Germinal center (tissue), 1 donor: ENCODE measurements around the gene PACS2.
"Not testable (repeated sequence)": the region's sequence is repeated elsewhere in the genome, so short reads cannot be mapped to it uniquely, and the experiment has no call there.

Experiments
- DNase-seq: peaks from one replicate; pipeline ENCODE4 v3.0.0; 2012; ENCODE audit warnings: mixed read lengths, low spot score

Gene PACS2

DNA sequence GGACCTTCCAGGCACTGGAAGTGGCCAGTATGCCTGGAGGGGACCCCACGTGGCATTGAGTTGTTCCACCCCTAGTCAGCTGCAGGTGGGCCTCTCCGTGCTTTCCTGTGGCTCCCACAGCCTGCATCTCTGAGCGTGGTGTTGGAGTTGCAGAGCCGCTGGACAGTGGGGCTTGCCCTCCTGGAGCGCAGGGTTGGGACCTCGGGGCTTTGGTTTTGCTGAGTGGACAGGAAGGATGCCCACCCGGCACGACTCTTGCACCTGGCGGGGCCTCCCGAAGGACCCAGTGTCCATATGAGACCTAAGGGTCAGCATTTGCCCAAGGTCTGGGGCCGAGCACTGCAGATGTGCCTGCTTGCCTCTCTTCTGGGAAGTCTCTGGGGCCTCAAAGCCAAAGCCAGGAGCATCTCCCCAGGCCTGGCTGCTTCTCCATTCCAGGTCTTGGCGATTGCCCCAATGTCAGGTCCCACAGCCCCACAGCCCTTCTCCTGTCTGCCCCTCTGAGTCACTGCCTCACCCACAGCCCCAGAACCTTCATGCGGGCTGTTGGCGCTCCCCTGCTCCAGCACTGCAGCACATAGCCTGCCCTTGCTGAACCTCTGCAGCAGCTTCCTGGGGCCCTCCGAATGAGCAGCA lies 1.5 kb downstream of the PACS2 start:
- DNase-seq = no peak

DNA sequence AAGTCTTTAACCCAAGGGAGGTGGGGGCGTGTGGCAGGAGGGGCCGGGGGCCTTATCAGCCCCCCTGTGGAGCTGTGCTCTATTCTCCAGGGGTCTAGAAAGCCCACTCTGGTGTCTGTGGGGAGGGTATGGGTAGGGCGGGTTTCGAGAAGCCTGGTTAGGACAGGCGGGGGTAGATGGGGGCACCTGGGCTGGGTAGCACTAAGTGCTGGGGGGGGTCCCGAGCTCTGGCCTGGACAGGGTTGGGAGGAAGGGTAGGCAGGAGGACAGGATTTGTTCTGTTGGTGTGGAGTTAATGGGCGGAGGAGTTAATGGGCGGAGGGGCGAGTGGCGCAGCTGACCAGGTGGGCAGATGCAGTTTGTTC lies 2.0 kb downstream of the PACS2 start:
- DNase-seq = no peak

DNA sequence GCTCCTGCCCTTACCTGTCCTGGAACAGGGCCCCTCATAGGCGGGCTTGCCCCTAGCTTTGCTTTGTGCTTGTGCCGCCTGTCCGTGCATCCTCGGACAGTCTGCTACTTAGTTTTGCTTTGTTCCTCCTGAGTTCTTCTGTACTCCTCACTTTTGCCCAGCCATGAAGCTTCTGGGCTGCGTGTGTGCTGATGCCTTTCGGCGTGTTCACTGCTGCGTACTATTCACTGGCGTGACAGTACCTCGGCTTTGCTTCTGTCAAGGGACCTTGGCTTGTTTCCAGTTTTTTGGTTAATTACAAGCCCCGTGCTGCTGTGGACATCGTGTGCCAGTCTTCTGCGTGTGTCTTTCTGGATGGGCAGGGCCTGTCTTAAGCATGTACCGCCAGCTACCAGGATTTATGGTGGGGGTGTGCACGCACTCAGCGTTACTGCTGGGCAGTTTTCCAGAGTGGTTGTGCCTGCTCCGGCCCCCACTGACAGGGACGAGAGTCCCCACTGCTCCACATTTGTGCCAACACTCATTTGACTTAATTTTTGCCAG lies 2.5 kb downstream of the PACS2 start:
- no peak for DNase-seq

DNA sequence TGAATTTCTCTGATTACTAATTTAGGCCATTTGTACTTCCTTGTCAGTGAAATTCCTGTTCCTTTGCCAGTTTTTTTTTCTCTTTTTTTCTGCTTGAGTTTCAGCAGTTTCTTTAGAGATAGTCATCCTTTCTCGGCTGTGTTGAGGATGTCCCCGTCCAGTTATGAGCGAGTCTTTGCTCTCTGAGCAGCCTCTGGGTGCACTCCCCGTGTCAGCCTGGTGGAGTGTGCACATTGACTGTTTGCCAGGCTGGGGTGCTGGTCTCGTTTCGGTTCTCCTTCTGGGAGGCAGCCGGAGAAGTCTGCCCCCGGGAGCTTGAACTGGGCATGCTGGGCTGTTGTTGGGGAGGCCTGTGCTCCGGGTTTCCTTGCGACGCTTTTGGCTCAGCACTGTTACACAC lies 3.0 kb downstream of the PACS2 start:
- DNase-seq = no peak

DNA sequence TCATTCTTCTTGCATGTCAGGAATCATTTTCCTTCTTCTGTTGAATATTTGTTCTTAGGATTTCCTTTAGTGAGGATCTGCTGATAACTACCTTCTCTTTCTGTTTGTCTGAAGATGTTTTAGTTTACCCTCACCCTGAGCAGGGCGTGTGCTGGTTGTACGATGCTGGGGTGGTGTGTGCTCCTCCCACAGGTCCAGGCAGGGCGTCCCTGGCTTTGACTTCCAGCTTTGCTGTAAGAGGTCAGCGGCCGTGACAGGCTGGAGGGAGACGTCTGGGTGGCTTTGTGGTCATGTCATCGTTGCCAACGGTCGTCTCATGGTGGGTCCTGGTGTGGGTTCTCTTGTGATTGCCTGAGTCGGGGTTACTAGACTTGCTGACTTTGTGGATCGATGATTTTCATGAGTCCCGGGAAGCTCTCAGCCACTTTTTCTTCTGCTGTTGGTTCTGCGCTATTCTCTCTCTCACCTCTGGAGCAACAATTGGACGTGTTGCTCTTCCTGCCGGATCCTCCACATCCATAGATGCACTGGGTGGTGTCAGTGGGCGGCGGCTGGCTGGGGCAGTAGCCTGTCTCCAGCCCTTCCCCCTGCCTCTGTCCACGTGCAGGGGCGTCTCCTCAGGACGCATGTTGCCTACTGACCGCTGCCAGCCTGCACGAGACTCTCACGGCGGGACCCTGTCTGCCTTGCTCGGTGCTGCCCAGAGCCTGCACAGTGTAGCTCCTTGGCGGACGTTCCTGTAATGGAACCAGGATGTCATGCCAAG lies 8.4 kb downstream of the PACS2 start:
- no peak for DNase-seq

DNA sequence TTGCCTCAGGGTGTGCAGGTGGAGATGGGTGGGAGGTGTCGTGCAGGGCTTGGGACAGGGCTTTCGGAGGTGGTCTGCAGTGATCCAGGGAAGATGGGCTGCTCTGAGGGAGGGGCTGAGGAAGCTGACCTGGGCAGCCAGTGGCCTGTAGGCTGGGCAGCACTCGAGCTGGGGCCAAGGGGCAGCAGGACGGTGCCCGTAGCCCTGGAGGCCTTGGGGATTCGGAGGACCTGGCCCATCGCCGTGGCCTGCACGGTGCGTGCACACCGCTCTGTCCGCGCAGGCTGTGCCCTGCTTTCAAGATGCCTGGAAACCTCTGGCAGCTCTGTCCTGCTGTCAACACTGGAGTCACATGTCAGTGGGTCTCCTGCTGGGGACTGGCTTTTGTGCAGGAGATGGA lies 9.1 kb downstream of the PACS2 start:
- DNase-seq = no peak

DNA sequence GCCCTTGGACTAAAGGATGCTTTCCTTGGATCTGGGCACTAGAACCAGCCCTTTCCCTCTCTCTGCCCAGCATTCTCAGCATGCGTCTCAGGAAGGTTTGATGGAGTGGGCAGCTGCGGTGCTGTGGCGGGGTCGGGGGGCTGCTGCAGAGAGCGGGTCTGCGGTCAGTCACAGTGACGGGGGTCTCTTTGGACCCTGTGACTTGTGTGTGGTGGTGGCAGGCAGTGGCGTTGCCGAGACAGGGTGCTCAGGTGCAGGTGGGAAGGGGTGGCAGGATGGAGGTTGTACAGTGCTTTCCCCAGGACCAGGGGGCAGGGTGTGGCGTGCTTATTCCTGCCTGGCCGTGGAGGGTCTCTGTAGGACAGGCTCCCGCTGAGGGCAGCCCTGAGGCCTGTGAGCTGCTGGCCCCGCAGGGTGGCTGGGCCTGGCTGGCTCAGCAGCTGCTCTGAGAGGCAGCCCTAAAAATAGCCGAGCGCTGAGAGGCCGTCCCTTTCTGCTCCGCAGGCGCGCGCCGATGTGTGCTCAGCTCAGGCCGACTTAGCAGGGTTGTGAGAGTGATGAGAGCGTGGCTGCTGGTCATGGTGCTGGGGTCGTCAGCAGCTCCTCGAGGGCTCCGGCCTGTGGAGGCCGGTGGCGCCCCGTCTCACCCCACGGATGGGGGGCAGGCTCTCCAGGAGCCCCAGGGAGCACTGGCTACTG lies 9.7 kb downstream of the PACS2 start:
- no peak for DNase-seq

DNA sequence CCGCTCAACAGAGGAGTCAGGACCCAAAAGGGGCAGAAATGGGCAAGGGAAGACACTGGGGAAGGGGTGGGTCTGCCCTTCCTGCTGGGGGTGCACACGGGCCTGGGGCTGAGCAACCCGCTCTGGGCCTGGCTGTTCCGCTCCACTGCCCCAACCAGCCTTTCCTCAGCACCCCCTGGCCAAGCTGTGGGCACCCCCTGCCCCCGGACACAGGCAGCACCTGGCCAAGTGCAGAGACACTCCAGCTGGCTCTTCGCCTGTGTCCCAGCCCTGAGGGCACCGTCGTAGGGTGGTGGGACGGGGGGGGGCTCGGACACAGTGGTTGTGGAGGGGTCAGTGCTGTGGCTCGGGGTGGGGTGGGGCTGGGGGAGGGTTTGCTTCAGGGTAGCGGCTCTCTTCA lies 10.3 kb downstream of the PACS2 start:
- no peak for DNase-seq

DNA sequence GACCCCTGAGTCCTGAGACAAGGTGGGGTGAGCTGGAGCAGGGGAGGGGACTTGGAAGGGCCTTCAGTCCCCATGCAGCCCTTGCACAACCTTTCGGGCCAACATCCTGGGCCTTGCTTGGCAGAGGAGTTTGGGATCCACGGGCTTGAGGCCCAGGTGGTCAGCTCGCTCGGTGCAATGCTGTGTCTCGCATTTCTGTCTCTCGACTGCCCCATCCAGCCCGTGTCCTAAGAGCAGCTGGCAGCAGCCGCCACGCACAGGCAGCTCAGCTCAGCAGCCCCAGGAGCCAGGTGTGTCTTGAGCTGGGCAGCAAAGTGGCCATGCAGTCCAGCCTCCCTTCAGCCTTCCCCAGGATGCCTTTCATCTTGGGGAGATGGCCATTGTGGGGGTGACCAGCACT lies 10.8 kb downstream of the PACS2 start:
- no peak for DNase-seq

DNA sequence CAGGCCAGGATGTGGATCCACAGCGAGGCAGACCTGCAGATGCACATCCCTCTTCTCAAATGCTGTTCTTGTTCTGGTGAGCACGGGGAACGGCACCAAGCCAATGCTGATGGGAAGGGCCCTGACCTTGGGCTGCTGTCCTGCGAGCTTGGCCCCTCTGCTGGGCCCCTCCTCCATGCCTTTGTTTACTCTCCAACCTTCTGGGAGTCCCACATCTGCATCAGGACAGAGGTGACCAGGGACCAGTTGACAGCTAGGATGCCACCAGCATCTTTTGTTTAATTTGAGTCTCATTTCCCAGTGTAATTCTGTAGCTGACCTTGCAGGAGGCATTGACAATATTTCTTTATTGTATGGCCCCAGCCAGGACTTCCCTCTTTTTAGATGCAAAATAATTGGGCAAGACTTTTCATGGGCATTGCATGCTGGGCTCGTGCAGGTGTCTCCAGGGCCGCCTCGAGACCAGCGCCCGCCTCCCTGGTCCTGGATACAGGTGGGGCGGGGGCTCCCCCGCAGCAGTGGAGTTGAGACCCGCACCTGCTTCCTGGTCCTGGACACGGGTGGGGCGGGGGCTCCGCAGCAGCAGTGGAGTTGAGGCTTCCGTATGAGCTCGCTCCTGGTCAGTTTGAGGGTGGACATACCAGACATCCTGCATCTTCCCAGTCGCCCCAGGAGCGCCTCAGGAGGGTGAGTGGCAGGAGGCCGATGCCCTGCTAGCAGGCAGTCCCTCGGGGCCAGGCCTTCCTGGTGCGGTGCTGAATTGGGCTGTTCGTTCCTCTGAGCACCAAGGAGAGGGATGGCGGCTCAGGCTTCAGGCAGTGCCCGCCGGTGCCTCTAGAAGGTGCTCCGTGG lies 11.4 kb downstream of the PACS2 start:
- no peak for DNase-seq

DNA sequence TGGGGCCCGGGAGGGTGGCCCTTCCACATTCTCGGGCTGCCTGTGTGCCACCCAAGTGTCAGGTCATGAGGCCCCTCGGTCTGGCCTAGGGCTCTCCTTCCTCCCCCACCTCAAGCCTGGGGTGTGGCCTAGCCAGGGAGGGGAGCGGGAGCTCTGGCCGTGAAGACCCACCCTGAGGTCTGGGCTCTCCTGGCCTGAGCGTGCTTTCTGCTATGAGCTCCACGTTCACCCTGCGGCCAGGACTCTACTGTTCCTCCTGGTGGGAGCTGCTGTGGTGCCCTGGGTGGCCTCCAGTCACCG lies 12.0 kb downstream of the PACS2 start:
- no peak for DNase-seq

DNA sequence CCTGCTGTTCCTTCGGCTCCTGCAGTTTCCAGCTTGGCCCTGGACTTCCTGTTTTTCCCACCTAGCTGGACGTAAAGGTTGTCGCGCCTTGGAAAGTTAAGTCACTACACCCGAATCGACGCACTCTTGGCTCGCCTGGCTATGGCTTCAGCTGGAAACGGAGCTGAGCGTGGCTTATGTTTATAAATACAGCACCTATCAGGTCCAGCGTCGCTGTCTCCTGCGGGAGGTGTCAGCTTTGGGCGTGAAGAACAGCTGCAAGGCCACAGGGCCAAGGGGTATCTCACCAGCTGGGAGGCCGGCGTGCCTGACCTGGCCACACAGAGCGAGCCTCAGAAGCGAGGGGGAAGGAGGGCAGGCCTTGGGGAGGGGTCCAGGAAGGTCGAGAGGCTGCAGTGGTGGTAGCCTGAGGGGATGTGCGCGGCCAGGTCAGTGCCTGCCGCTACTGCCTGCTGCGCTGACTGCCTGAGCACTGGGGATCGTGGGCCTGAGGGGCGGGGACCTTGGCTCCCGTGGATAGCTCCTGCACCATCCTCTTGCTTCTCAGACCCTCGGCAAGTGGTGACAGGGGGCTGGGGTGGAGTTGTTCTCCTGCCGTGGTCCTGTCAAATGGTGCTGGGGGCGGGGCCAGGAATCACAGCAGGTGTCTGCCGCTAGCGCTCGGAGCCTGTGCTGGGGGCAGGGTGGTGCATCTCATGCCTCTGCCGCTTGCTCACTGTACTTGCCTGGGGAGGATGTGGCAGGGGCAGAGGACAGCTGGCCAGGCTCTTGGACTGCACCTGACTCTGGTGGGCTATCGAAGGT lies 12.5 kb downstream of the PACS2 start:
- no peak for DNase-seq

DNA sequence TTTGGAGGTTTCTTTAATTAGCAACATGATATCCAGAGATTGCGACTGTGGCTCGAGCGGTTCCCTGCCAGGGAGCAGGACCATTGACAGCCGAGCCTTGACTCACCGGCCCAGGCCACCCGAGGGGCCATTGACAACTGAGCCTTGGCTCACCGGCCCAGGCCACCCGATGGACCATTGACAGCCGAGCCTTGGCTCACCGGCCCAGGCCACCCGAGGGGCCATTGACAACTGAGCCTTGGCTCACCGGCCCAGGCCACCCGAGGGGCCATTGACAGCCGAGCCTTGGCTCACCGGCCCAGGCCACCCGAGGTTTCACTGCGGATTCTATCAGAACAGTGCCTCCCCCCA lies 13.1 kb downstream of the PACS2 start:
- not testable (repeated sequence) for DNase-seq

DNA sequence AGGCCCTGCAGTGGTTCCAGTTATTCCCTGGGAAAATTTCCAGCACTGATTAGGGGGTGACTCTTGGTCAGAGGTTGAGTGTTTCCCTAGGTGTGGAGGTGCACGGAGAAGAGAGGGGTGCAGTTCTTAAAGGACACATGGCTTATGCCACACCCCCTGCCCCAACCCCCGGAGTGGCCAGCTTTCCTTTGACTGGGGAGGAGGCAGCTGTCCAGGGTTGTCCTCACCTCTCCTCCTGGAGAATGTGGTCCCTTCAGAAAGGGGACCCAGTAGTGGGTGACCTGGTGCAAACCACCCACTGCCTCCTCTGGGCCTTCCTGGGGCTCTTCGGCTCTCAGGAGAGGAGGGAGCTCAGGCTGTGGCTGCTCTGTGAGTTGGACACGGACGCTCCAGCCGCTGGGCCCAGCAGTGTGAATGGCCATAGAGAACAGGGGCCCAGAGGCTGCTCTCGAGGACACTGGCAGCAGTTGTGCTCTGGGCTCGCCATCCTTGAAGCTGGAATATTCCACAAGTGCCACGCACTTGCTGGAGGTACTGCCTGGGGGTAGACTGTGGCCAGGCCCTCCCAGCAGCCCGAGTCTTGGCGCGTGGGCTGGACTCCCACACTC lies 13.6 kb downstream of the PACS2 start:
- DNase-seq = no peak

DNA sequence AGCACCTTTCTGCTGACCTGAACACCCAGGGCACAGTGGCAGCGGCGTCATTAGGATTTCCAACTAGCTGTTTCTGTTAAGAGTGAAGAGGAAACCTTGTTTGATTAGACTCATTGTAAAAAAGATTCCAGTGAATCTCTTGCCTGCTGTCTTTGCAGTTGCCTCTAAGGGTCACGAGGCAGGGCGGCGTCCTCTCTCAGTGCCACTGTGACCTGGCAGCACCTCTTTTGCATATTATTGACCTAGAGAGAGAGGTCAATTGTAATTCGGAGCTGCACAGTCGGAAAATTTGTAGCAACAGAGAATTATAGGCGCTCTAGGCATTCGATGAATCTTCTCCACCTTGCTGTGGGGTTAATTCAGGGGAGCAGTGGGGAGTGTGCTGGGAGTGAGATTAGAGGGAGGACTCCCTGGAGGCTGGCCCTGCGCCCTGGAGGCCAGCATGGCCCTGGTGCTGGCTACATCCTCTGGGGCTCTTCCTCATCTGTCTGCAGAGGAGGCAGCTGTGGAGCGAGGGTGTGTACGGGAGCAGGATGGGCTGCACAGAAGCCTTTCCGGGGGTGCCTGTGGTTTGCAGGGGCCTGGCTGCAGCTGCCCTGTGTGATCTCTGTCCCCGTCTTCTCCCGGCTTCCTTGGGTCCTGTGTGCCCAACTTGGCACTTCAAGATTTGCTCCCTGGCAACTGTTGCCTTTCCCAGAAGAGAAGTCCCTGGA lies 14.3 kb downstream of the PACS2 start:
- DNase-seq = no peak

DNA sequence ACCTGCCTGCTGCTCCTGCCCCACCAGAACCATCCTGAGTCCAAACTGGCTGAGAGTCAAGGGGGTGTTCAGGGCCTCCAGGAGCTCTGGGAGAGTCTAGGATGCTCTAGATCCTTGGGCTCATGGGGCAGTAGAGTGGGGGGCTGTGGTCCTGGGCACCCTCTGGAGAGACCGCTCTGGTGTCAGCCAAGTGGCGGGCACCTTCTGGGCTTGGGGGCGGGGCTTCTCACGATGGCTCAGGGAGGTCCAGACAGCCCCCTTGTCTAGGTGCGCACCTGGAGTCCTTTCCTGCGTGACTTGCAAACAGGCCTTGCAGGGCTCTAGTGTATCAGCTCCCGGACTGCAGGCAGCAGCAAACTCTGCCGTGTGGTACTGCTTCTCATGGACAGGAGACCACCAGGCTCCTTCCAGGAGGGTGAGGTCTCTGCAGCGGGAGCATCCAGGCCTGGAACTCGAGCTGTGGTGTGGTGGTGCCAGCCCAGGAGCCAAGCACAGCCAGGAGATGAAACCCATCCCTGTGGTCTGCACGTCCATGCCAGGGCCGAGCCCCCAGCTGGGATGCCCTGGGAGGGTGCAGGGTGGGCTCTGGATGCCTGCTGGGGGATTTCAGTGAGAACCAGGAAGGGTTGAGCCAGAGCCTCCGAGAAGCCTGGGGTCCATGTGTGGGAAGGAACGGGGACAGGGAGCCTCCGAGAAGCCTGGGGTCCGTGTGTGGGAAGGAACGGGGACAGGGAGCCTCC lies 15.0 kb downstream of the PACS2 start:
- DNase-seq = no peak

DNA sequence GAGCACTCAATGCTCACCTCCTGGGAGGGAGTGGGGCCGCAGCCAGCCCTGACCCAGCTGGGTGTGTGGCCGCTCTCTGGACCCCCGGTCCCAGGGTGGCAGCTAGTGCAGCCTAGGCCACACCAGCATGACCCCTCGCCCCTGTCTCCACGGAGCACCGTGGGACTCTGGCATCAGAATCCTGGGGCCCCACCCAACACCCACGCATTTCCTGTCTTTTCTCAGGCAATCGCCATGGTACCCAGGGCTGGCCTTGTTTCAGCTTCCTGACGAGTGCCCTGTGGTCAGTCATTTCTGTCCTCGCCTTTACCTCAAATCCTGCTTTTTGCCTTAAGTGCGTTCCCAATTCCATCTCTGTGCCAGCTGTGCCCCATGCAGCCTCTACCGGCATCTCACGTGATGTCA lies 15.9 kb downstream of the PACS2 start:
- DNase-seq = no peak

DNA sequence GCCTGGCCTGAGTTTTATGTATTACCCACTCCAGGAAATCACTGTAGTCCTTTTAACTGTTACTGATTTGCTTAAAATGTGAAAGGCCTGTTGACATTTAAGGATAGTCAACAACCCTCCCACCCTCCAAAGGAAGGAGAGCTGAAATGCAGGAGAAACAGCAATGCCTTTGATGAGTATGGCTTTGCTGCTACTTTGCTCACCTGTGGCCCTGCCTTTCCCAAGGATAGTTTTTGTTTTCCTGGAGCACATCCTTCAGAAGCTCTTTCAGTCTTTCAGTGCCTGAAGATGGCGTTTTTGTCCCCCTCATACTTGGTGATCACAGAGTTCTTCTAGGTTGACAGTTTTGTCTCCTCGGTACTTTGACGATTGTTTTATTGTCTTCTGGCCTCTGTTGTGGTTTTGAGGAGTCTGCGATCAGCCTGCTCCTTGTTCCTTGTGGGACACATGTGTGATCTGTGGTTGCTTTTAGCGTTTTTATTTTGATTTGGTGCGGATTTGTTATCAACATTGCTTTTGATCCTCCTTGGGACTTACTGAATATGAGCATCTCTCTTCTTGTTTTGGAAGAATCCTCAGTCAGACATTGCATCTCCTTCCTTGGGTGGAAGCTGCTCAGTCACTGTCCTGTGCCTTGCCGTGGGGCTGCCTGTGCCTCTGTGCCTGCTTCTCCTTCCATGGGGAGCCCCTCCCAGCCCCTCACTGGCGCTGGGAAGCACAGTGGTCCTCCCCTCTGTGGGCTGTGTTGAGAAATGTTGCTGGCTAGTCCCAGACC lies 17.2 kb downstream of the PACS2 start:
- no peak for DNase-seq

DNA sequence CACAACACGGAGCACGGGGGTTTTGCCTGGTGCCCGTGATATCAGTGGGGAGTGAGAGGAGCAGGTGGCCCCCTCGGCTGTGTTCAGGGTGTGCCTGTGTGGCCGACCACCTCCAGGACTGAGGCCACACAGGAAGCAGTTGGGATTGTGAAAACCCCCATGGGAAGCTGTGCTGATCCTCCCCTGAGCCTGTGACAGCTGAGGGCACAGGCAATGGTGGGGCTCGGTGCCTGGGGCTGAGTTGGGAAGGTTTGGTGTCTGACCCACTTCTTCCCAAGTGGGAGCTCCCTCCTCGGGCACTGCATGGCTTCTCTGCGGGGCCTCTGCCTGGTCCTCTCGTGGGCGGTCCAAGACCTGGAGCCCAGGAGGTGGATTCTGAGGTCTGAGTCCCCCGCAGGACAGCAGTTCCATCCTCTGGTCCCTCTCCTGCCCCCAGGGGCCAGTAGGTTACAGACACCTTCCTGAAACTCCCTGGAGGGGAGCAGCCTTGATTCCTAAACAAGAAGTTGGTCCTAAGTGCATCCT lies 17.9 kb downstream of the PACS2 start:
- DNase-seq = no peak
